Kidney epithelial cell (primary cell): Measurements from ENCODE around the gene RPS2. TPM values are rescaled to one million over a fixed set of nuclear protein-coding genes. Genes with fewer than 3 reads are reported as not detected.
"Not testable (repeated sequence)": the region's sequence is repeated elsewhere in the genome, so short reads cannot be mapped to it uniquely, and the experiment has no call there.

Experiments
- DNase-seq: peaks from one replicate; pipeline ENCODE4 v3.0.0-alpha.2; 2010; ENCODE audit warnings: low read depth
- H3K27me3 ChIP-seq: 2 replicates; pipeline ENCODE4 v1.6.0; 2011; ENCODE audit warnings: low read length; ENCODE audit not compliant: control insufficient read depth, insufficient read depth
- H3K36me3 ChIP-seq: 2 replicates; pipeline ENCODE4 v1.5.1; 2011; ENCODE audit warnings: low read length; ENCODE audit not compliant: control insufficient read depth, insufficient read depth
- H3K4me3 ChIP-seq: 2 replicates; pipeline ENCODE4 v1.5.1; 2011; ENCODE audit warnings: low read depth, mild to moderate bottlenecking, control low read depth, low read length
- CTCF ChIP-seq: IDR thresholded peaks from 2 replicates; pipeline ENCODE4 v1.5.1; 2011; ENCODE audit warnings: mild to moderate bottlenecking, moderate library complexity, low read length, control low read depth, inconsistent platforms; ENCODE audit not compliant: insufficient read depth, poor library complexity, severe bottlenecking
- total RNA-seq: library from RNA; depleted of rRNA; stranded (reverse); fragments of >200 nt; gene quantifications from 2 replicates; pipeline ENCODE4 v1.2.3, GENCODE V29; 2015

RPS2 gene
- total RNA-seq, 1 donor from 2014 or later: 4,278 TPM

GRCh38 chr16:1926271-1926670 is 38.4 kb downstream of the RPS2 start:
- peaks cover 17% of the 10 kb centered on the region for H3K27me3 ChIP-seq
- no peak for TF ChIP-seq CTCF

GRCh38 chr16:1924095-1924494 is 40.5 kb downstream of the RPS2 start:
- H3K27me3 ChIP-seq: peaks cover 36% of the 10 kb centered on the region

More at GRCh38 chr16:1926271-1926670, 38.4 kb downstream of the RPS2 start:
- Histone ChIP-seq H3K36me3 (no peaks in the 10 kb centered on the region), H3K4me3 (no peak overlapping the region)
- no peak for DNase-seq

GRCh38 chr16:1923299-1924034 is 41.2 kb downstream of the RPS2 start:
- Histone ChIP-seq H3K4me3 (no peak overlapping the region), H3K36me3 (no peaks in the 10 kb centered on the region), H3K27me3 (peaks cover 43% of the 10 kb centered on the region)
- peak; percentile 57 for TF ChIP-seq CTCF
- DNase-seq: no peak

More at GRCh38 chr16:1924095-1924494, 40.5 kb downstream of the RPS2 start:
- no peaks in the 10 kb centered on the region for H3K36me3 ChIP-seq
- no peak overlapping the region for H3K4me3 ChIP-seq
- TF ChIP-seq CTCF: no peak
- no peak for DNase-seq

GRCh38 chr16:1922357-1922756 is 42.3 kb downstream of the RPS2 start:
- DNase-seq: no peak
- H3K27me3 ChIP-seq: peaks cover 50% of the 10 kb centered on the region

GRCh38 chr16:1920727-1921171 is 43.9 kb downstream of the RPS2 start:
- no peak for DNase-seq
- Histone ChIP-seq H3K27me3 (peaks cover 66% of the 10 kb centered on the region), H3K4me3 (no peak overlapping the region), H3K36me3 (no peaks in the 10 kb centered on the region)
- no peak for TF ChIP-seq CTCF

More at GRCh38 chr16:1922357-1922756, 42.3 kb downstream of the RPS2 start:
- no peak for TF ChIP-seq CTCF
- Histone ChIP-seq H3K36me3 (no peaks in the 10 kb centered on the region), H3K4me3 (no peak overlapping the region)

GRCh38 chr16:1920122-1920521 is 44.5 kb downstream of the RPS2 start:
- not testable (repeated sequence) for DNase-seq, H3K36me3 ChIP-seq, H3K4me3 ChIP-seq
- H3K27me3 ChIP-seq: peaks cover 70% of the 10 kb centered on the region
